T-cell (primary cell): Measurements from ENCODE around the gene FBRSL1. TPM values are rescaled to one million over a fixed set of nuclear protein-coding genes. Genes with fewer than 3 reads are reported as not detected.

Source experiments
- ATAC-seq, 4 experiments: fragments of 200-7000 bp in 3 of 4; fragments of 150-1000 bp in 1 of 4; cut with Tn5 transposase; replicated peaks in 1 of 4; 1 replicate in 3 of 4; 2 replicates in 1 of 4; pipeline ENCODE4 v1.10.0; 2021; ENCODE audit warnings: moderate library complexity in 3 of 4, mild to moderate bottlenecking in 2 of 4, moderate number of reproducible peaks in 1 of 4
- CTCF ChIA-PET, 2 donors: fragments of 300-600 bp; sonication (Branson Sonifier 250); formaldehyde crosslinking; loops; one replicate each; lab custom pipeline; 2022; ENCODE audit warnings: antibody characterized with exemption in 2 of 2; lab: Charles Lee
- POLR2A ChIA-PET, 2 donors: fragments of 300-600 bp; sonication (Branson Sonifier 250); formaldehyde crosslinking; loops; one replicate each; lab custom pipeline; 2022; ENCODE audit warnings: antibody characterized with exemption in 2 of 2; lab: Charles Lee
- DNase-seq, 35 experiments: peaks; one replicate each; pipeline versions ENCODE4 v3.0.0 to v3.0.0-alpha.2; 2013 to 2023
- H3K27ac ChIP-seq: one replicate; pipeline ENCODE4 v1.5.1; 2013; ENCODE audit warnings: low read length
- H3K27me3 ChIP-seq, 2 experiments: replicated peaks in 1 of 2; 1 replicate in 1 of 2; 2 replicates in 1 of 2; pipeline versions ENCODE4 v1.6.1 to v1.7.0; 2013; ENCODE audit warnings: low read length in 1 of 2, mixed read lengths in 1 of 2; ENCODE audit not compliant: control insufficient read depth in 2 of 2, insufficient read depth in 2 of 2; ENCODE audit errors: extremely low read depth in 1 of 2
- H3K36me3 ChIP-seq, 2 donors: 1 replicate in 1 of 2; 2 replicates in 1 of 2; pipeline versions ENCODE4 v1.6.1 to v1.7.0; 2013; ENCODE audit warnings: low read length in 1 of 2; ENCODE audit not compliant: control insufficient read depth in 2 of 2, insufficient read depth in 1 of 2; ENCODE audit errors: extremely low read depth in 1 of 2
- H3K4me1 ChIP-seq, 2 experiments: 1 replicate in 1 of 2; 2 replicates in 1 of 2; pipeline versions ENCODE4 v1.6.1 to v1.7.0; 2013; ENCODE audit warnings: low read length in 2 of 2, mixed read lengths in 1 of 2; ENCODE audit not compliant: insufficient read depth in 2 of 2, control insufficient read depth in 1 of 2; ENCODE audit errors: extremely low read depth in 1 of 2
- H3K4me3 ChIP-seq, 2 donors: 1 replicate in 1 of 2; 2 replicates in 1 of 2; pipeline versions ENCODE4 v1.5.1 to v1.7.0; 2013; ENCODE audit warnings: mild to moderate bottlenecking in 2 of 2, low read length in 1 of 2, moderate library complexity in 1 of 2; ENCODE audit not compliant: control insufficient read depth in 1 of 2; ENCODE audit errors: extremely low read depth in 1 of 2
- H3K9me3 ChIP-seq: 2 replicates; pipeline ENCODE4 v1.7.0; 2013
- H3K27ac Mint-ChIP-seq, 2 donors: one replicate each; pipeline ENCODE4 v1.8.0; 2020 to 2021; ENCODE audit warnings: mild to moderate bottlenecking in 2 of 2, mixed read lengths in 2 of 2
- H3K27me3 Mint-ChIP-seq, 2 donors: one replicate each; pipeline ENCODE4 v1.8.0; 2021 to 2022; ENCODE audit warnings: mixed read lengths in 2 of 2
- H3K36me3 Mint-ChIP-seq: one replicate; pipeline ENCODE4 v1.8.0; 2021; ENCODE audit warnings: mixed read lengths
- H3K4me1 Mint-ChIP-seq, 3 donors: one replicate each; pipeline ENCODE4 v1.8.0; 2020 to 2022; ENCODE audit warnings: mixed read lengths in 3 of 3, mild to moderate bottlenecking in 1 of 3
- H3K4me3 Mint-ChIP-seq, 3 donors: one replicate each; pipeline ENCODE4 v1.8.0; 2020 to 2022; ENCODE audit warnings: mild to moderate bottlenecking in 3 of 3, mixed read lengths in 3 of 3, moderate library complexity in 3 of 3
- H3K9me3 Mint-ChIP-seq, 3 donors: one replicate each; pipeline ENCODE4 v1.8.0; 2020 to 2022; ENCODE audit warnings: mixed read lengths in 3 of 3
- WGBS: methylation state at CpG from one replicate; pipeline ENCODE4 v1.1.5; 2013; ENCODE audit warnings: missing lambda C conversion rate; ENCODE audit not compliant: insufficient coverage; 5-methylcytosine and 5-hydroxymethylcytosine counted together
- total RNA-seq, 35 experiments: library from RNA in 6 of 35; stranded (reverse) in 6 of 35; fragments of 120-200 nt in 1 of 35; gene quantifications; one replicate each; pipeline versions ENCODE4 v1.2.1 to v1.2.4 and lab custom pipeline; 2013 to 2026

FBRSL1 gene
- total RNA-seq, 5 donors from 2014 or later (not counting 1 experiment from before 2014, with no cell fraction given) = 82.1 to 114 (median 99.3) TPM

DNA sequence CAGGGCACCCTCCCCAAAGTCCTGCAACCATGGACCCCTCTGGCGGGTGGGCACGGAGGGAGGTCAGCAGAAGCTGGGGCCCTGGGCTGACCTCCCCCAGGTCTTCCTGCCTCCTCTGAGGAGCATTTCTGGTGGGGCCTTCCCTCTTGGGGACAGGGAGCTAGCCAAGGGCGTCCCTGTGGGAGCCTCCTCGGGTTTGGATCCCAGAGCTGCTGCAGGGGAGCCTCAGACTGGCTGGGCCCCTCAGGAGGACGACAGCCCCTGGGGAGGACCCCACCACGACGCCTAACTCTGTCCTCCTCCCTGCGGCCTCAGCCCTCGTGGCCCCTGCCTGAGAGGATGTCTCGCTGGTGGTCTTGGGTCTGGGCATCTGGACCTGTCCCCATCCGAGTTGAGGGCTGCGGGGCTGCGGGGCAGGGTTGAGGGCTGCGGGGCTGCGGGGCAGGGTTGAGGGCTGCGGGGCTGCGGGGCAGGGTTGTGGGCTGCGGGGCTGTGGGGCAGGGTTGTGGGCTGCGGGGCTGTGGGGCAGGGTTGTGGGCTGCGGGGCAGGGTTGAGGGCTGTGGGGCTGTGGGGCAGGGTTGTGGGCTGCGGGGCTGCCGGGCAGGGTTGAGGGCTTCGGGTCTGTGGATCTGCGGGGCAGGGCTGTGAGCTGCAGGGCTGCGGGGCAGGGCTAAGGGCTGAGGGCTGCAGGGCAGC lies 37.4 kb downstream of the FBRSL1 start:
- Mint-ChIP-seq H3K4me1 (peaks cover 11% of the 10 kb centered on the region in 3 donors), H3K27ac (no peak overlapping the region), H3K9me3 (no peaks in the 10 kb centered on the region), H3K27me3 (no peaks in the 10 kb centered on the region), H3K36me3 (no peaks in the 10 kb centered on the region), H3K4me3 (no peak overlapping the region)
- Histone ChIP-seq H3K4me3 (no peak overlapping the region), H3K27ac (no peak overlapping the region), H3K36me3 (peaks cover 5 to 25% of the 10 kb centered on the region in 2 donors), H3K9me3 (no peaks in the 10 kb centered on the region), H3K27me3 (no peaks in the 10 kb centered on the region), H3K4me1 (peaks cover 0 to 21% of the 10 kb centered on the region in 2 experiments)
- no peak for ATAC-seq
- 94% methylated on average over 23 of the region's 25 CpGs for WGBS
- DNase-seq = no peak
- POLR2A ChIA-PET = no interaction called here
- CTCF ChIA-PET = interaction anchor here in 1 of 2 donors (1.0 kb wide), 1 partner anchor 366 kb away, joined by 3 read pairs; no protein-coding TSS in a partner anchor

DNA sequence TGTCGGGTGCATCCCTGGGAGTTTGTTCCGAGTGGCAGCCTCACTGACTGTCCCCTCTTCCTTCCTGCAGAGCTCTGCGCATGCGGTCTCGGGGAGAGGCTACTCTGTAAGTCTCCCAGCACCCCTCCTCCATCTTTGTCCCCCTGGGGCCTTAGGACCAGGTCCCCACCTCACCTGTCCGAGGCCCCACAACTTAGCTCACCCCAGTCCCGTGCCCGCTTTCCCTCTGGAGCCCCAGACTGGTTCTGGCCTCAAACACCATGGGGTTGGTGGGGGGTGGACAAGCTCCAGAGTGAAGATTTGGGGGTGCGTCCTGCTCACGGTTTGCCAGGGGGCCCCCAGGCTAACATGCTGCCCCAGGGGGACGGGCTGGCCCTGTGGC lies 37.9 kb downstream of the FBRSL1 start:
- POLR2A ChIA-PET = no interaction called here
- H3K4me3 ChIP-seq = no peak overlapping the region
- Mint-ChIP-seq H3K4me3 (no peak overlapping the region), H3K9me3 (no peaks in the 10 kb centered on the region), H3K36me3 (no peaks in the 10 kb centered on the region), H3K27ac (no peak overlapping the region), H3K4me1 (peaks cover 9 to 11% (median 11%) of the 10 kb centered on the region in 3 donors), H3K27me3 (no peaks in the 10 kb centered on the region)
- peaks cover 5 to 25% of the 10 kb centered on the region in 2 donors for H3K36me3 ChIP-seq
- CTCF ChIA-PET = no interaction called here
- H3K27ac ChIP-seq = no peak overlapping the region
- no peak for ATAC-seq
- H3K9me3 ChIP-seq = no peaks in the 10 kb centered on the region
- 95% methylated on average over 8 of the region's 11 CpGs for WGBS
- H3K4me1 ChIP-seq = peaks cover 0 to 18% of the 10 kb centered on the region in 2 experiments
- no peaks in the 10 kb centered on the region for H3K27me3 ChIP-seq
- no peak for DNase-seq

DNA sequence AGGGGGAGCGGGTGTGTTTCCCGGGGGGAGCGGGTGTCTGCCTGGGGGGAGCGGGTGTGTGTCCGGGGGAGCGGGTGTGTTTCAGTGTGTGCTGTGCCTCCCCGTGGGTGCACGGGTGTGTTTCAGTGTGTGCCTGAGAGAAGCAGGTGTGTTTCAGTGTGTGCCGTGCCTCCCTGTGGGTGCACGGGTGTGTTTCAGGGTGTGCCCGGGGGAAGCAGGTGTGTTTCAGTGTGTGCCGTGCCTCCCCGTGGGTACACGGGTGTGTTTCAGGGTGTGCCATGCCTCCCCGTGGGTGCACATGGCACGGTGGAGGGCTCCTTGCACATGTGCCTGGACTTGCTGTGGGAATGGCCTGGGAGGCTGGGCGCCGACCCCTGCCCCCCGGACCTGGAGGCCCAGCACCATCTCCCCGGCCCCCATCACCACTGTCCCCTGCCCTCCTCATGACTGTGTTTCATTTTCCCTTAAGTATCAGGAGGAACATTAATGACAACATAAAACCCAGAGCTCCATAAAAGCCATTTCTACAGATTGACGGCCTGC lies 38.7 kb downstream of the FBRSL1 start:
- peaks cover 0 to 10% of the 10 kb centered on the region in 2 experiments for H3K4me1 ChIP-seq
- no peak overlapping the region for H3K4me3 Mint-ChIP-seq
- POLR2A ChIA-PET = interaction anchor here in 1 of 2 donors (0.7 kb wide), 1 partner anchor 31 kb away, joined by 8 read pairs; no protein-coding TSS in a partner anchor

GRCh38 chr12:132529156-132529839 lies 39.3 kb downstream of the FBRSL1 start:
- H3K9me3 ChIP-seq = no peaks in the 10 kb centered on the region
- no peak overlapping the region for H3K27ac ChIP-seq
- ATAC-seq (no peak), DNase-seq (no peak)
- H3K27ac Mint-ChIP-seq = no peak overlapping the region
- peaks cover 0 to 3% of the 10 kb centered on the region in 2 experiments for H3K4me1 ChIP-seq
- ChIA-PET POLR2A (interaction anchor here in 1 of 2 donors (0.7 kb wide), 1 partner anchor 30 kb away, joined by 8 read pairs; no protein-coding TSS in a partner anchor), CTCF (no interaction called here)
- no peaks in the 10 kb centered on the region for H3K9me3 Mint-ChIP-seq
- no peak overlapping the region for H3K4me3 Mint-ChIP-seq
- H3K36me3 Mint-ChIP-seq = peaks cover 4% of the 10 kb centered on the region
- peaks cover 5 to 25% of the 10 kb centered on the region in 2 donors for H3K36me3 ChIP-seq
- no peaks in the 10 kb centered on the region for H3K27me3 Mint-ChIP-seq
- no peak overlapping the region for H3K4me3 ChIP-seq
- 100% methylated on average over 5 of the region's 11 CpGs for WGBS
- peaks cover 0 to 6% (median 4%) of the 10 kb centered on the region in 3 donors for H3K4me1 Mint-ChIP-seq
- H3K27me3 ChIP-seq = no peaks in the 10 kb centered on the region

More for the DNA sequence above, 38.7 kb downstream of the FBRSL1 start:
- 86% methylated on average over 16 of the region's 21 CpGs for WGBS
- Mint-ChIP-seq H3K9me3 (no peaks in the 10 kb centered on the region), H3K4me1 (peaks cover 3 to 9% (median 7%) of the 10 kb centered on the region in 3 donors), H3K36me3 (peaks cover 3% of the 10 kb centered on the region), H3K27ac (no peak overlapping the region), H3K27me3 (no peaks in the 10 kb centered on the region)
- H3K27me3 ChIP-seq = no peaks in the 10 kb centered on the region
- no peak for ATAC-seq
- no peak for DNase-seq
- H3K4me3 ChIP-seq = no peak overlapping the region
- H3K36me3 ChIP-seq = peaks cover 5 to 25% of the 10 kb centered on the region in 2 donors
- no peak overlapping the region for H3K27ac ChIP-seq
- H3K9me3 ChIP-seq = no peaks in the 10 kb centered on the region
- CTCF ChIA-PET = no interaction called here

DNA sequence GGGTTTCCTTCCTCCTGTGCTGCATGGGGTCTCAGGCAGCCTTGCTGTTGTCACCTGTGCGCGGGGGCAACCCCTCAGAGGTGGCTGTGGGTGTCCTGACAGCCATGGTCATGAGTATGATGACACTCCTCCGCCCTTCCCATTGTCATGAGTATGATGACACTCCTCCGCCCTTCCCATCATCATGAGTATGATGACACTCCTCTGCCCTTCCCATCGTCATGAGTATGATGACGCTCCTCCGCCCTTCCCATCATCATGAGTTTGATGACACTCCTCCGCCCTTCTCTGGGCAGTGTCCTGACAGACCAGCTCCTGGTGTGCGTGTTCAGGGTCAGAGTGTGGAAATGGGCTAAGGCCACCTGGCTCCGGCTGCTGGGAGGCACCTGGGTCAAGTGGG lies 40.0 kb downstream of the FBRSL1 start:
- 100% methylated on average over 8 of the region's 10 CpGs for WGBS
- ATAC-seq (no peak), DNase-seq (no peak)
- ChIA-PET POLR2A (no interaction called here), CTCF (no interaction called here)
- peaks cover 0 to 2% of the 10 kb centered on the region in 2 experiments for H3K4me1 ChIP-seq
- H3K4me1 Mint-ChIP-seq = peaks cover 0 to 6% (median 4%) of the 10 kb centered on the region in 3 donors
- no peaks in the 10 kb centered on the region for H3K9me3 ChIP-seq
- no peak overlapping the region for H3K4me3 ChIP-seq
- no peak overlapping the region for H3K4me3 Mint-ChIP-seq
- no peaks in the 10 kb centered on the region for H3K27me3 Mint-ChIP-seq
- no peak overlapping the region for H3K27ac Mint-ChIP-seq
- peaks cover 4% of the 10 kb centered on the region for H3K36me3 Mint-ChIP-seq
- no peaks in the 10 kb centered on the region for H3K27me3 ChIP-seq
- H3K9me3 Mint-ChIP-seq = no peaks in the 10 kb centered on the region
- peaks cover 5 to 25% of the 10 kb centered on the region in 2 donors for H3K36me3 ChIP-seq
- H3K27ac ChIP-seq = no peak overlapping the region

DNA sequence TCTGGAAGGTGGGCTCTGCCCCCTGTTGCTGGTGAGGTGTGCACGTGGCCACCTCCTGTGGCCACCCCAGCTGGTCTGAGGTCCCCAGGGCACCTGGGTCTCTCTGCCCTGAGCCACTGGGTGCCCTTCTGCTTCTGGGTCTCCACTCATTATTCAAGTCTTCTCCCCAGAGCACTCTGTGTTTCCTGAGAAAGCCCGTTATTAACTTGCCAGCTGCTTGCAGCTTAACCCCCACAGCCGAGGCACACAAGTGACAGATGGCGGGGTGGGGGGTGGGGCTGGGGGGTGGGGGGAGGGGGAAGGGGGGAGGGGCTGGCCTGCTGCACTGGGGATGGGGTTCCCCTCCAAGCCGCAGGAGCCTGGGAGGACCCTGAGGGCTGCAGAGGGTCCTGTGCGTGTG lies 40.5 kb downstream of the FBRSL1 start:
- peaks cover 0 to 4% (median 0%) of the 10 kb centered on the region in 3 donors for H3K9me3 Mint-ChIP-seq
- H3K27me3 Mint-ChIP-seq = no peaks in the 10 kb centered on the region
- WGBS = 83% methylated on average over 2 of the region's 6 CpGs
- ATAC-seq (no peak), DNase-seq (no peak)
- Histone ChIP-seq H3K4me3 (no peak overlapping the region), H3K27ac (no peak overlapping the region), H3K4me1 (peaks cover 0 to 2% of the 10 kb centered on the region in 2 experiments), H3K27me3 (no peaks in the 10 kb centered on the region), H3K36me3 (peaks cover 4 to 25% of the 10 kb centered on the region in 2 donors), H3K9me3 (no peaks in the 10 kb centered on the region)
- no peak overlapping the region for H3K27ac Mint-ChIP-seq
- H3K4me3 Mint-ChIP-seq = no peak overlapping the region
- POLR2A ChIA-PET = no interaction called here
- H3K4me1 Mint-ChIP-seq = peaks cover 0 to 11% (median 4%) of the 10 kb centered on the region in 3 donors
- peaks cover 4% of the 10 kb centered on the region for H3K36me3 Mint-ChIP-seq
- CTCF ChIA-PET = interaction anchor here in 1 of 2 donors (0.6 kb wide), 1 partner anchor 84 kb away, joined by 3 read pairs; no protein-coding TSS in a partner anchor
